ENCODE data around the gene FAM171A1.
"Not testable (repeated sequence)": the region's sequence is repeated elsewhere in the genome, so short reads cannot be mapped to it uniquely, and the experiment has no call there.

The FAM171A1 gene

DNA sequence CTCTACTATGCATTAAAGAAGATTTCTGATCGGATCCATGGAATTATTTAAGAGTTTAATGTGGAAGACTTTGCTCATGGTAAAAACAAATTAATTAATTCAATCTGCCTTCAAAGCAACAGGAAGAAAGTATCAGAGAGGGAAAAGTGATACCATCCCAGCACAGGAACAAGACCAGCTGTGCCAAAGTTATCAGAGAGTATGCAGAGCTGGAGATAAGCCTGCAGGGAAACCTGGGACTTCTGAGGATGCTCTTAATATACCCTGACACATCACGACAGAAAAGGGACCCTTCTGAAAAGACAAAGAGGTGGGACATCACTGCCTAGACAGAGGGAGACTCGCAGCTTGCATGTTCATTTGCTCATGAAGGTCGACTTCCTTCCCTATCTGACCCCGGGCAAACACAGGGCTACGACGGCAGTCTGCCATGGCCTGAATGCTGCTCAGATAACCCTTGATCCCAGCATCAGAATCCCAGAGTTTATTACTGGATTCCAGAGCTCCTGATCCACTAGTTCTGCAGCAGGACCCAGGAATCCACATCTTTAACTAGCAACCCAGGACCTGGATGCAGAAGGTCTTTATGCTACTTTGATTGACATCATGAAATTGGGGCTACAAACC lies 29.5 kb downstream of the FAM171A1 start:
- DNase-seq: no peak

DNA sequence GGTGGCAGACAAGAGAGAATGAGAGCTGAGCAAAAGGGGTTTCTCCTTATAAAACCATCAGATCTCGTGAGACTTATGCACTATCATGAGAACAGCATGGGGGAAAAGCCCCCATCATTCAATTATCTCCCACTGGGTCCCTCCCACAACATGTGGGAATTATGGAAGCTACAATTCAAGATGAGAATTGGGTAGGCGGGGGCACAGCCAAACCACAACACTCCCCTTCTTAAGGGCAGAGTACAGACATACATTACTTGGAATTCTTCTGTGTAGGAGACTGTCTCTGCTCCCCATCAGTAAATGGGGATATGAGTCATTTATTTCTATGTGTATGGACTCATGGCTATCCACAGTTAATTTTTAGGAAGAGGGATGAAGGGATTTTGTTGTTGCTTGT lies 31.2 kb downstream of the FAM171A1 start:
- DNase-seq: no peak

DNA sequence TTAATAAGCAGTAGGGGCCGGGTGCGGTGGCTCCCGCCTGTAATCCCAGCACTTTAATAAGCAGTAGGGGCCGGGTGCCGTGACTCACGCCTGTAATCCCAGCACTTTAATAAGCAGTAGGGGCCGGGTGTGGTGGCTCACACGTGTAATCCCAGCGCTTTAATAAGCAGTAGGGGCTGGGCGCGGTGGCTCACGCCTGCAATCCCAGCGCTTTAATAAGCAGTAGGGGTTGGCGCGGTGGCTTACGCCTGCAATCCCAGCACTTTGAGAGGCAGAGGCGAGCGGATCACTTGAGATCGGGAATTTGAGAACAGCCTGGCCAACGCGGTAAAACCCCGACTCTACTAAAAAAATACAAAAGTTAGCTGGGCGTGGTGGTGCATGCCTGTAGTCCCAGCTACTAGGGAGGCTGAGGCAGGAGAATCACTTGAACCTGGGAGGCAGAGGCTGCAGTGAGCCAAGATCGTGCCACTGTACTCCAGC lies 33.6 kb downstream of the FAM171A1 start:
- not testable (repeated sequence) for DNase-seq

DNA sequence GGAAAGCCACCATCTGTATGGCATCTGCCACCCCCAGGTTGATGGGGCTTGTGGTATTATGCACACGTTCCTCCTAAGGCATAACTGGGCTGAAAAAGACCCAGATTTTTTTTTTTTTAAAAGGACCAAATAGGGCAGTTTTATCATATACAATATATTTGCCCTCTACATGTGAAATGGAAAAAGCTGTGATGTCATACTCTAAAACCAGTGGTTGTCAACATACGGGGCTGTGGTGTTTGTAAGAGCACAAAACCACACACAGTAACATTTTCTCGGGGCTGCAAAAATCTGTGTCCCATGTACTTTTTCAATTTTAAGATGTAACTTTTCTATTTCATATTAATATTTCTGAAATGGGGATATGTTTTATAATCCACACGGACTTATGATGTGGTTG lies 34.9 kb downstream of the FAM171A1 start:
- no peak for DNase-seq

DNA sequence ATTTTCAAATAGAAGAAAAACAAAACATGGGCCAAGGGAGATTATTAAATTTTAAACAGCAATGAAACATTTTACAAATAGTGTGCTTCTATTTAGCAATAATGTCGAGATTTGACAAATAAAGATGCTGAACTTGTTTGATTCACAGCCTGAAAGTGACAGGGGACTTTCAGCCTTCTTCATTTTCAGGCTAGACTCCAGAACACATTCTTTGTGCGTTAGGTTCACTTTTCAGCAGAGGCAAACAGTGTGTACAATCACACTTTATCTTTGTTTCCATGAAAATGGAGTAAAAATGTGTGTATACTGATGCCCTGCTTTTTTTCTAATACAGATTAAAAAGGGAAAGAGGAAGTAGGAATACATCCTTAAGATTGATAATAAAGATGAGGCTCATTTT lies 35.6 kb downstream of the FAM171A1 start:
- DNase-seq: no peak

DNA sequence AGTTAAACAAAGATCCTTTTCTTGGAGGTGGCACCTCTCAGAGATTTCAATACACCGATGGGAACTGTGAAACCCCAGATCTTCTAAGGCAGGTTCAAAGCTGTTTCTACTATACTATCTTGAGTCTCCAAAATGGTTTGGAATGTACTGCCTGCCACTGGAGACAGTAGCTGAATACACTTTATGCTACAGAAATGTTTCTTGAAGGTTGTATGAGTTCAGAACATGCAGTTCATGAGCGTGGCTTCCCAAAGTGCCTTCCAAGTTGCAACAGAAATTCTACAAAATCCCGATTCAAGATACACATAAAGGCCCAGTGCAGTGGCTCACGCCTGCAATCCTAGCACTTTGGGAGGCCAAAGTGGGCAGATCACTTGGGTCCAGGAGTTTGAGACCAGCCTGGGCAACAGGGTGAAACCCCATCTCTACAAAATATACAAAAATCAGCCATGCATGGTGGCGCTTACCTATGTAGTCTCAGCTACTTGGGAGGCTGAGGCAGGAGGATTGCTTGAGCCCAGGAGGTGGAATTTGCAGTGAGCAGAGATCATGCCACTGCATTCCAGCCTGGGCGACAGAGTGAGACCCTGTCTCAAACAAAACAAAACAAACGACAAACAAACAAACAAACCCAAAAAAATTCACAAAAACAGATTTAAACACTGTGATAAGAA lies 36.3 kb downstream of the FAM171A1 start:
- DNase-seq: no peak

DNA sequence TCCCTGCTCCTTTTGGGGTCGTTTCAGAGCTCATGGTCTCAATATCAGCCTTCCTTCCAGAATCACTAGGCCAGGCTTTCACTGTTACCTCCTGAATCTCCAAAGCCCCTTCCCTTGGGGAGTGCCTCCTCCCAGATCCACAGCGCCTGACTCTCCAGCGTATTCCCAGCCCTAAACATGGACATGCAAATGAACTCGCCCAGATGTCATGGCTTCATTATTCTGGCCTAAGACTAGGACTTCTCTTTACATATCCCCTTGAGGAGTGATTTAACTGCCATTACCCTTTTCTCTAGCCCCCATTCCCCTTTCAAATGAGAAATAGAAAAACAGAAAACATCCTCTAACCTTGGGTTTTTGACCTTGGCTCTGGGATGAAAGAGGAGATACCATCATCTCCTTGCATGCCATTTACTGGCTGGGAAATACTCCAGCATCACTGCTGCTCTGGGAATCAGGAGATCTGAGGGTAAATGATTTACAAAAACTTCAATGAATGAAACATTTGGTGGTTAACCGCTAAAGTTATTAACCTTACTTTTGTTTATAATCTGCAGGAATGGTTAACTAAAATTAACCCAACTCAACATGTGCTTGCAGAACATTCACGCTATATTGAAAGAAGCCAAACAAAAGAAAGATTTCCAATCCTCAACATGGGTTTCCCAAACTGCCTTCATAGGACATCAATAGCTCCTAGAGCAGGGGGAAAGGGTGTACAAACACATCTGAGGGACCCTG lies 37.0 kb downstream of the FAM171A1 start:
- no peak for DNase-seq

DNA sequence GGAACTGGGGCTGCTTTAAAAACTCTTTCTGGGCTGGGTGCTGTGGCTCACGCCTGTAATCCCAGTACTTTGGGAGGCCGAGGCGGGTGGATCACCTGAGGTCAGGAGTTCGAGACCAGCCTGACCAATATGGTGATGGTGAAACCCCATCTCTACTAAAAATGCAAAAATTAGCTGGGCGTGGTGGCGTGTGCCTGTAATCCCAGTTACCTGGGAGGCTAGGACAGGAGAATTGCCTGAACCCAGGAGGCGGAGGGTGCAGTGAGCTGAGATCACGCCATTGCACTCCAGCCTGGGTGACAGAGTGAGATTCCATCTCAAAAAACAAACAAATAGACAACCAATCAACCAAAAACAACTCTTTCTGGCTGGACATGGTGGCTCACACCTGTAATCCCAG lies 37.9 kb downstream of the FAM171A1 start:
- not testable (repeated sequence) for DNase-seq

DNA sequence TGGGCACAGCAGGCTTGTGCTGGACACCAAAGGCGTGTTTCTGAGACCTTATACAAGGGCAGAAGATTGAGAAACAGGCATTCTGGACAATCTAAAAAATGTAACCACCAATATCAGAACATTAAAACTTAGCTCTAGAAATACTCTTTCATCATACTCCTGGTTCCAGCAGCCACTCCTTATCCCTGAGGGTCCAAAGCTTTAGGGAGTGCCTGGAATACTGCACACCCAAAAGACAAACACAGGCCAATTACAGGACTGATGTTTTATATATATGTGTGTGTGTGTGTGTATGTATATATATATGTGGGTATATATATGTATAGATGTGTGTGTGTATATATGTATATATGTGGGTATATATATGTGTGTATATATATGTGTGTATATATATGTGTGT lies 39.6 kb downstream of the FAM171A1 start:
- no peak for DNase-seq

DNA sequence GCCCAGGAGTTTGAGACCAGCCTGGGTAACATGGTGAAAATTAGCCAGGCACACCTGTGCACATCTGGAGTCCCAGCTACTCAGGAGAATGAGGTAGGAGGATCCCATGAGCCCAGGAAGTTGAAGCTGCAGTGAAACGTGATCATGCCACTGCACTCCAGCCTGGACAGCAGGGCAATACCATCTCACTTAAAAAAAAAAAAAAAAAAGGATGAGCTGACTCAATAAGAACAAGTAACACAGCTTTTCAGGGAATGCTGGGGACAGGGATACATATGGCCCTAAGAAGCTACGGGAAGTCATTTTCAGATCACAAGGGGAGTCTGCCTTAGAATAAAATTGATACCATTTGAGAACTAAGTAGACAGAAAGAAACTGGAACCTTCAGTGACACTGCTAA lies 41.7 kb downstream of the FAM171A1 start:
- no peak for DNase-seq

DNA sequence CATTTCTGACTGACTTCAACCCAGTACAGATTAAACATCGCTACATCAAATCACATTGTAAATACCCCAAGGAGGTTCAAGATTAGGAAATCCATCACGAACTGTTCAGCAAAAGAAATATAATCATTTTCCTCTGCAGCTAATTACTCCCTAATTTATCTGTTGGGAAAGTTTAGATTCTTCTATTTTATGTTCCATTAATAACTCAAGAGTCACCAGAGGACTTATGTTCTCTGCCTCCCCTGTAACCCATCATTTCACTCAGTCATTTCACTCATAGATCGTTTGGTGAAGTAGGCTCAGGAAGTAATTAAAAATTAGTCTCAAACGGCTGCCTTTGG lies 45.2 kb downstream of the FAM171A1 start:
- DNase-seq: no peak

DNA sequence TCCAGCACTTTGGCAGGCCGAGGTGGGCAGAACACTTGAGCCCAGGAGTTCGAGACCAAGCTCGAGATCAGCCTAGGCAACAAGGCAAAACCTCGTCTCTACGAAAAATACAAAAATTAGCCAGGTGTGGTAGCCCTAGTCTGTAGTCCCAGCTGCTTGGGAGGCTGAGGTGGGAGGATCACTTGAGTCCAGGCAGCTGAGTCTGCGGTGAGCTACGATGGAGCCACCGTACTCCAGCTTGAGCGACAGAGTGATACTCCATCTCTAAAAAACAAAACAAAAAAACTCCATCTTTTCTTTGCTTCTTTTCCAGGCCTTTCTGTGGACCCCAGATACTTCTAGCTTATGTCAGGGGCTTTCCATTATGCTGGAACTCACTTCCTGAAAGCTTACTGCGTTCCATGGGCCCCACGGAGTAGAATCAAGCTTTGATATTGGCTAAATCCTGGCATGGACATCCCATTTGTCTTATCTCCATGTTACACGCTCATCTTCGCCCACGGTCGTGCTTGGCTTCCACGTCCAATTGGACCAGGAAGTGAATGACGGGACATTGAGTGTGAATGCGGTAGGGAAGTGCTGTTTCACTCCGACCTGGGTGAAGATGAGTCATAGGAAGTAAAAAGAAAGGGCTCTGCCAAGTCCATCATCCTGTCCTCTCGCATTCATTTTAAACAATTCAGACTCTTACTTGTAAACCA lies 45.7 kb downstream of the FAM171A1 start:
- no peak for DNase-seq

DNA sequence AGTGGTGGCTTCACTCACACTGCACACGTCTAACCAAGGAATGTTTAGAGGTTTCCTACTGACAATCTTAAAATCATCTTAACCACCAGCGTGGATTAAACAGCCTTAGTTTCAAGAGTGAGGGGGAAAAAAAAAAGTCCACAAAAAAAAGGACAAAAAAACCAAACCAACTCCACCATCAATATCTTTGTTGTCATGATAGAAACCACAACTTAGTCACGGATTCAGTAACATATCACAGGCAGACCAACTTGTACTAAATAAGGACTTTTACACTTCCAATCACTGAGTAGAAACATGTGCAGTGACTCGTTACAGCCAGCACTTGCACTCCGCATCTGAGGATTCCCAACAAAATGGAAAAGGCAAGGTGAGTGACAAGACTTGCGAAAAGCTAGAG lies 46.5 kb downstream of the FAM171A1 start:
- no peak for DNase-seq

DNA sequence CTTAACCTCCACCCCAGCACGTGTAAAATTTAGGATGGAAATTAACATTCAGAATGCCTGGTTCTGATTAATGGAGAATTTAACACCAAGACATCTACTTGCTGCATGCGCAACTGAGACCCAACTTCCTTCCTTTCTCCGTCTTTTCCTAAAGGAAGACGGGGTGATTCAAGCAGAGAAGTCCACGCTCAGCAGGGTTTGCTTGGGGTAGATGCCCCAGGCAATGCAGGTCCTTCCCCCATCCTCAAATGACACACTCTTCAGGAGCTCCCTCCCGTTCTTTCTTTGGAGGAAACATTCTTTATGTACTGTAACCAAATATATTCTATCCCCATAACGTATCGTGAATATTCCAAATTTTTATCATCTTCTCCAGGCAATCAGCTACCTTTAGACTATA lies 47.0 kb downstream of the FAM171A1 start:
- DNase-seq: no peak

DNA sequence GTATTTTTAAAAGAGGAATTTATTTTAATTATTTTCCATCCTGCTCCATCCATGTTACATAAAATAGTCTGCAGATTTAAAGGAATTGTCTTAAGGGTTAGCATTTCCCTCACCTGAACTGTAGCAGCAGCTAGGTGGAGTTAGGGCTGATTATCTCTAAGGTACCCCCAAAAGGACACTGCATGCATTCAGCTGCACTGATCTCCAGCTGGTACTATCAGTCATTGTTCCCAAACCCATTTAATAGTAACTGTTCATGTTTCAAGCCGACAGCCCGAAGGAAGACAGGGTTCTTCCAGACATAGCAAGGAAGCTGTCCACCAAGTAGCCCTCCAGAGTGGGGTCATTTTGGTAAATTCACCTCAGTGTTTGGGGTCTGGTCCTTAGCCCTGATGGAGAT lies 48.7 kb downstream of the FAM171A1 start:
- DNase-seq: no peak

DNA sequence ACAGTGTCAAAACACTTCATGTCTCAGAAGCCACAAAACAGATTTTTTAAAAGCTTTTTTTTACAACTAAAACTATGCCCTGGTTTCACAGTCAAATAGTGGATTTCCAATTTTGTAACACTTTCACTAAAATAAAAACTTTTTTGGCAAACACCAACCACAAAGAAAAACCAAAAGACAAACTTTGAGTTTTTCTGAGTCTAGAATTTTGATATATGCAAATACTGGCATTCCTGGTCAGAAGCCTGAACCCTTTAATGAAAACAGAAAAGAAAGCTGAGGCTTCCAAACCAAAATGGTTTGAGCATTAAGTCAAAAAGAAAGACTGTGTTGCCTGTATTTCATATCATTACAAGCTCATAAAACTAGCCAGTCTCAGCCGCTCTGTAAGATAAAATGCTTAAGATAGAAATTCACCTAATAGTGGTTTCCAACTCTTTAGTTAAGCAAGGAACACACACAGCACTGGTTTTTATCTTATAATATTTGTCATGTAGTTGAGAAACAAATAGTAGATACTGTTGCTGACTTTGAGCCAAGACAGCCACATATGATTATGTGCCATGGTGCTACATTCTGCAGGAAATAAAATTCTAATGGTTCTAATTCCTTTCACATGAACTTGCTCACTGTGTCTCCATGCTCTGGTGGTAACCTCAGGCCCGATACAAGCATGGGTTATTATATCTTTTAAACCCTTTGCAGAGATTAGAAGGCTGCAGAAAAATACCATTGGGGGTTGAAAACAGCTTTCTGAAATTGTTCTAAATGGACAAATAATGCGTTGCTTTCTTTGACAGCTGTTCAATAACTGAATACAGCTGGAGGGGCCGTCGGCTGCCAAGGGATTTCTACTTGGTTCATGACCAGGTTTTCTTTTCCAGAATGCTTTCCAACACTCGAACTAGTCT lies 49.4 kb downstream of the FAM171A1 start:
- no peak for DNase-seq

DNA sequence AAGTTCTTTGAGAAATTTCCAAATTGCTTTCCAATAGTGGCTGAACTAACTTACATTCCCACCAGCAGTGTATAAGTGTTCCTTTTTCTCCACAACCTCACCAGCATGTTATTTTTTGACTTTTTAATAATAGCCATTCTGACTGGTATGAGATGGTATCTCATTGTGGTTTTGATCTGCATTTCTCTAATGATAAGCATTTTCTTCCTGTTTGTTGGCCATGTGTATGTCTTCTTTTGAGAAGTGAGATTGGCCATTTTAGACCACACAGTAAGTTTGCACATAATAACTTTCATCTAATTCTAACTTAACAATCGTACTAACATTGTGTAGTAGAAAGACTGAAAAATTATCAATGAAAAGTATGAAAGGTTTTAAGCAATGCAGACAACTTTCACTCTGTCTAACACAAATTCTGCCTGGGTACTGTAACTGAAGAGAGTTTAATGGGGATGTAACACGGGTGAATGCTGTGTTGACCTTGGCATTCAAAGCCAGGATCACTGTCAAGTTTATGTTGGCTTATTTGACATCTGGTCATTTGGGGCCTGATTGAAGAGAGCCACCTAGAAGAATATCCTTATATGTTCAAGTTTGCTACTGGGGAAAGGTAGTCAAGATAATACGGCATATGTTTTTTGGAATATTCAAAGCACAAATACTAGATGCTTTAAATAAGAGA lies 50.4 kb downstream of the FAM171A1 start:
- DNase-seq: no peak

DNA sequence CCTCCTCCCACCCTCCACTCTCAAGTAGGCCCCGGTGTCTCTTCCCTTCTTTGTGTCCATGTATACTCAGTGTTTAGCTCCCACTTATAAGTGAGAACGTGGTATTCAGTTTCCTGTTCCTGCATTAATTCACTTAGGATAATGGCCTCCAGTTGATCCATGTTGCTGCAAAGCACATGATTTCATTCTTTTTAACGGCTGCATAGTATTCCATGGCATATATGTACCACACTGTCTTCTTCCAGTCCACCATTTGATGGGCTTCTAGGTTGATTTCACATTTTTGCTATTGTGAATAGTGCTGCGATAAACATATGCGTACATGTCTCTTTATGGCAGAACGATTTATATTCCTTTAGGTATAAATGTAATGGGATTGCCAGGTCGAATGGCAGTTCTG lies 51.0 kb downstream of the FAM171A1 start:
- DNase-seq: no peak

DNA sequence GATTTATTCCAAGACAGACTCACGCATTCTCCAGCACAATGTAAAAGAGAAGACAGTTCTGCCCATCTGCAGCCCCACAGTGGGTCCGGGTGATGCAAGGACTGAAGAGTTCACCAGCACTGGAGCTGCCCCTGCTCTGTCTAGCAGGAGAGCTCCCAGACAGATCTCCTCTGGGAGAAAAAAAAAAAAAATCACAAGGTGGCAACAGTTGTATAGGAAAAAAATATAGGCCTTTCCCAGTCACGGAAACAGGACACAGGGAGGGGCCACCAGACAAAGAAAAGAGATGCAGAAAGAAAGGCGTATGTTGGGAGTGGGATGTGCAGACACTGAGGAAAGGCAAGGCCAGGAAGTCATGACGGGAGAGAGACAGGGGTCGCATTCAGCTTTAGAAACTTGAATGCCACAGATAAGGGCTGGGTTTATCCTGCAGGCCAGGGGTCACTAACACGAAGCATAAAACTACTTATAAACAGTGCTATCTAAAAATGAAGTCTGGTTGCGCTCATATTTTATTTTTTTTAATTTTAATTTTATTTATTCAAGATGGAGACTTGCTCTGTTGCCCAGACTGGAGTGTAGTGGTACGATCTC lies 54.1 kb downstream of the FAM171A1 start:
- no peak for DNase-seq

DNA sequence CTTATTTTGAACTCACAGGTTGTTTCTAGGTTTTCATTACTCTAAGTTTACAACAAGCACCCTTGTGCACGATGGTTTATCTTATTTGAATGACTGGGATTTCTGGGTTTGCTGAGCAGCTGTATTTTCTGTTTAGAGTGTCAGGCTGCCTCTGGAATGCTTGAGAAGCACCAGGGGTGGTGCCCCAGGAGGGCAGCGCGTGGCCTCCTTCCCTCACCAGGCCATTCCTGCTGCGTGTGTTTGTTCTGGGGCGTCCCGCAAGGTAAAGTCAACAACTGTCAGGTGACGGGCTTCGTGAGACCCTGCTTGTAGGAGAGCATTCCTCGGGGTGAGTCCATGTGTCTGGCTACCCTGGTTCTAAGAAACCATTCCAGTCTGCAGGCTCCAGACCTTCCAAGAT lies 54.9 kb downstream of the FAM171A1 start:
- DNase-seq: no peak

DNA sequence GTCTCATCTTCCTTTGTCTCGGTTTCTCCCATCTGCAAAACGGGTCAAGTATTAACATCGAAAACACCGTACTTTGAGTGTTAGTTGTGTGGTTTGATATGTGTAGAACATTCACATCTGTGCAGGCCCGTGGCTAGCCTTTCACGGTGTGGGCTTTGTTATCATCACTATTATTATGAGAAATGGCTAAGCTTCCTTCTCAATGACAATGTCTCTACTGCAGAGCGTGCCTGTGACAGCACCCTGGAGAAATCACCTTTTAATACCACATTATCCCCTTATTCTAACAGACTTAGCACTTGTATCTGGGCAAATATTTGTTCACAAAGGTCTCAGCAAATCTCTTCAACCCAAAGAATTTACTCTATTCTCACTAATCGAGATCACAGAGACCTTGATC lies 55.8 kb downstream of the FAM171A1 start:
- DNase-seq: no peak

Data from stimulated activated CD4-positive, alpha-beta T cell treated with anti-CD3 and anti-CD28 coated beads, Interleukin-12 subunit alpha, Interleukin-12 subunit beta, amount 100 ng/mL, for 4 hours (primary cell).